ENCODE measurements around the gene TFEC. TPM values are rescaled to one million over a fixed set of nuclear protein-coding genes. Genes with fewer than 3 reads are reported as not detected.

TFEC gene
- total RNA-seq, 4 donors from 2014 or later: 9.2 to 77.7 (median 18.8) TPM

GRCh38 chr7:115888981-115889668 lies 141.4 kb downstream of the TFEC start:
- TF ChIP-seq, protein P1, sequence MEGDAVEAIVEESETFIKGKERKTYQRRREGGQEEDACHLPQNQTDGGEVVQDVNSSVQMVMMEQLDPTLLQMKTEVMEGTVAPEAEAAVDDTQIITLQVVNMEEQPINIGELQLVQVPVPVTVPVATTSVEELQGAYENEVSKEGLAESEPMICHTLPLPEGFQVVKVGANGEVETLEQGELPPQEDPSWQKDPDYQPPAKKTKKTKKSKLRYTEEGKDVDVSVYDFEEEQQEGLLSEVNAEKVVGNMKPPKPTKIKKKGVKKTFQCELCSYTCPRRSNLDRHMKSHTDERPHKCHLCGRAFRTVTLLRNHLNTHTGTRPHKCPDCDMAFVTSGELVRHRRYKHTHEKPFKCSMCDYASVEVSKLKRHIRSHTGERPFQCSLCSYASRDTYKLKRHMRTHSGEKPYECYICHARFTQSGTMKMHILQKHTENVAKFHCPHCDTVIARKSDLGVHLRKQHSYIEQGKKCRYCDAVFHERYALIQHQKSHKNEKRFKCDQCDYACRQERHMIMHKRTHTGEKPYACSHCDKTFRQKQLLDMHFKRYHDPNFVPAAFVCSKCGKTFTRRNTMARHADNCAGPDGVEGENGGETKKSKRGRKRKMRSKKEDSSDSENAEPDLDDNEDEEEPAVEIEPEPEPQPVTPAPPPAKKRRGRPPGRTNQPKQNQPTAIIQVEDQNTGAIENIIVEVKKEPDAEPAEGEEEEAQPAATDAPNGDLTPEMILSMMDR (IDR thresholded peaks at IDR 0.05; ENCODE audit: low read depth): no peak

DNA sequence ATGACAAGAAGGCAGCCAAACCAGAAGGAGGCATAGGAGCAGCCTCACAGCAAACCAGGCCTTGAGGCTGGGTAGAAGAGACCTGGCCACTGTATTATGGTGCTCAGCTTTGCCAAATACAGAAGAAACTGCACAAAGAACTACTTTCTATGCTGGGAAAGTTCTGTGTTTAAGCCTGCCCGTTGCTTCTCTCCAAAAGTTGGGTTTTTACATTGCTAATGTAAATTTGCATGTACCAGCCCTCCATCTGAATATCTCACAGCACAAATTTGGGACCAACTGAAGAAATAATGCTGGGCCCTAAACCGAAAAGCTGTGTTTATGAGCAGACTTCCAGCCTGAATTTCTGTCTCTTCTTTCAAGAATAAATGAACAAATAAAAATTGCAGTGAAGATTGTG lies 145.0 kb downstream of the TFEC start:
- TF ChIP-seq, protein P1 (IDR thresholded peaks at IDR 0.05; ENCODE audit: low read depth): no peak

Other genes starting within 250 kb of the TFEC start
- 10 to 100 TPM; 24.7 to 33.1 (median 31.6) TPM for gene TES, start 179.8 kb upstream of the TFEC start, total RNA-seq